ENCODE results near the gene NPR1.

DNA sequence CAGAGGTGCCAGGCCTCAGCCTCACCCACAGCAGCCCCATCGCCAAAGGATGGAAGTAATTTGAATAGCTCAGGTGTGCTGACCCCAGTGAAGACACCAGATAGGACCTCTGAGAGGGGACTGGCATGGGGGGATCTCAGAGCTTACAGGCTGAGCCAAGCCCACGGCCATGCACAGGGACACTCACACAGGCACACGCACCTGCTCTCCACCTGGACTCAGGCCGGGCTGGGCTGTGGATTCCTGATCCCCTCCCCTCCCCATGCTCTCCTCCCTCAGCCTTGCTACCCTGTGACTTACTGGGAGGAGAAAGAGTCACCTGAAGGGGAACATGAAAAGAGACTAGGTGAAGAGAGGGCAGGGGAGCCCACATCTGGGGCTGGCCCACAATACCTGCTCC, 15.0 kb downstream of the NPR1 start:
- TF ChIP-seq POLR2AphosphoS5 (IDR thresholded peaks at IDR 0.05; ENCODE audit: borderline replicate concordance, low read depth, low read length) (no peak), EZH2 (IDR thresholded peaks at IDR 0.05) (no peak), FOXP2 (optimal IDR thresholded peaks at IDR 0.05; ENCODE audit: control extremely low read depth, extremely low read length, insufficient read depth) (no peak)

Measured in SK-N-MC (cell line).